Right lobe of liver (tissue), 6 donors: Measurements from ENCODE around the gene ADGRD1. TPM values are rescaled to one million over a fixed set of nuclear protein-coding genes. Genes with fewer than 3 reads are reported as not detected.

Experiments used
- ATAC-seq, 4 donors: fragments of 200-7000 bp; cut with Tn5 transposase; one replicate each; pipeline ENCODE4 v1.9.1; 2020; ENCODE audit warnings: mild to moderate bottlenecking in 4 of 4, moderate library complexity in 4 of 4
- DNase-seq, 3 donors: peaks; one replicate each; pipeline ENCODE4 v3.0.0-alpha.2; 2020
- H3K27ac ChIP-seq, 3 donors: fragments of 200-600 bp; one replicate each; pipeline ENCODE4 v1.8.0; 2022
- H3K27me3 ChIP-seq, 2 donors: fragments of 200-600 bp; one replicate each; pipeline ENCODE4 v1.8.0; 2022
- H3K36me3 ChIP-seq, 4 donors: fragments of 200-600 bp; sonication (generic) in 1 of 4; one replicate each; pipeline versions ENCODE4 v1.5.1 to v1.8.0; 2017 to 2022; ENCODE audit warnings: control low read depth in 1 of 4
- H3K4me1 ChIP-seq, 4 donors: fragments of 200-600 bp; sonication (generic) in 1 of 4; one replicate each; pipeline versions ENCODE4 v1.5.1 to v1.8.0; 2017 to 2022; ENCODE audit warnings: control low read depth in 1 of 4
- H3K4me3 ChIP-seq, 3 donors: fragments of 200-600 bp; one replicate each; pipeline ENCODE4 v1.8.0; 2022
- H3K9me3 ChIP-seq, 4 donors: fragments of 200-600 bp; sonication (generic) in 1 of 4; one replicate each; pipeline versions ENCODE4 v1.5.1 to v1.8.0; 2017 to 2022; ENCODE audit warnings: control low read depth in 1 of 4
- CTCF ChIP-seq, 4 donors: fragments of 200-600 bp in 3 of 4; fragments of 450-650 bp in 1 of 4; IDR thresholded peaks; one replicate each; pipeline versions ENCODE4 v1.5.1 to v1.8.0; 2016 to 2022; ENCODE audit warnings: antibody characterized with exemption in 4 of 4, mild to moderate bottlenecking in 2 of 4
- POLR2A ChIP-seq: fragments of 450-650 bp; IDR thresholded peaks from one replicate; pipeline ENCODE4 v1.6.1; 2017; ENCODE audit warnings: antibody characterized with exemption, mild to moderate bottlenecking
- WGBS: methylation state at CpG from one replicate; pipeline ENCODE4 v1.1.6; 2018; ENCODE audit warnings: low coverage, low lambda C conversion rate; ENCODE audit not compliant: insufficient coverage; ENCODE audit errors: missing lambda C conversion rate; 5-methylcytosine and 5-hydroxymethylcytosine counted together
- intact Hi-C, 2 donors: fragments of 100-400 bp; cut with DNase I; formaldehyde crosslinking; loops; one replicate each; pipeline versions ENCODE4 v1.11.2 to v1.14.1; 2022
- total RNA-seq, 6 experiments: library from RNA; depleted of rRNA in 2 of 6; stranded (reverse); fragments of >200 nt in 2 of 6; fragmentation: NEBNext Ultra II Directional in 3 of 6; extraction: Animal tissue kit (Norgen Biotek cat#: 25700) in 3 of 6; gene quantifications; one replicate each; pipeline versions ENCODE4 v1.1.0 to v1.2.4, GENCODE V29; 2016 to 2023
- donor health status: DM: no; HTN: yes; CAD: no.
- donor health status: DM: no; HTN: no; CAD: no.
- donor health status: DM: no; HTN: no; CAD: no.
- donor health status: DM: no; HTN: yes; CAD: no.
- donor health status: DM: no; HTN: yes; CAD: no.

ADGRD1 gene
- total RNA-seq, 6 experiments from 2014 or later = 4.7 to 17.0 (median 10.9) TPM

DNA sequence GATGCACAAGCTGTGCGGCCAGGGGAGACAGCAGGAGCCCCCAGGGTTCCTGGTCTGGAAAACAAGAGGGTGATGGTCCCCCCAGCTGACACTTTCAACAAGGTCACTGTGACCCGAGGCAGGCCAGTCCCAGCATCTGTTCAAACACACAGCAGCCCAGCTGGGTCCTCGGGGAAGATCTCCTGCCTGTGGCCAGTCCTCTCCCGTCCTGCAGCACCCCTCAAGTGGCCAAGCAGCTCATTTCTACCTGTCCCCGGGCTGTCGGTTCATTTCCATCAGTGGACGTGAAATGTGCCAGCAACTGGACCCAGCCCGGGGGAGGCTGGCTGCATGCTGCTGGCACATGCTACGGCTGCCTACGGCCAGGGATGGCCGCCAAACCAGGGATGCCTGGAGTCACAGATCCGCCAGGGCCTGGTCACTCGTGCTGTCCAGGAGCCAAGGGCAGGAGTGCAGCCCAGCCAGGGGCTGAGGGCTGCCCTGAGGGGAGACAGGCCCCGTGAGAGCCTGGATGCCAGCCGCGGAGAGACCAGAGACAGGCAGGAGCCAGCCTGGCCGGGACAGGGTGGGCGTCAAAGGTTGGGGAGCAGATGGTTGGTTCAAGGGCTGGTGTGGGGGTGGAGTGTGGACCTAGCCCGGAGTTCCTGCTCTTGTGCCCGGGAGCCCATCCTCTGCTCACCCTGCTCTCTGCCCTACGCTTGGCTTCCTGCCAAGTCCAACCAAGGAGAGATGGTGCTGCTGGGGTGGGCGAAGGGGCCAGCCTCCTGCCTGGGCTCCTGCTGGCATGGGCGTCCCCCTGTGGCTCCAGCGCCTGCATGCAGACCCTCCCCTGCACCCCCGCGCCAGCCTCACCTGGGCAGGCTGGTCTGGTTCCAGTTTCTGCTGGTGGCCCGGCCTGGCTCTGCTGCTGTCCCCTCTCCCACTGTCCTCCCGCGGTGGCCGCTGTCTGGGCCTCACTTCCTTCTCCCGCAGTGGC lies 143.8 kb downstream of the ADGRD1 start:
- ATAC-seq = no peak
- no peak overlapping the region for H3K27ac ChIP-seq
- intact Hi-C loops = no loop called here
- H3K9me3 ChIP-seq = no peaks in the 10 kb centered on the region
- no peak for TF ChIP-seq CTCF (IDR thresholded peaks at IDR 0.05)
- no peak for TF ChIP-seq POLR2A
- WGBS = 53% methylated on average over 4 of the region's 31 CpGs
- H3K27me3 ChIP-seq = no peaks in the 10 kb centered on the region
- no peak overlapping the region for H3K4me3 ChIP-seq
- peak; percentile 9 to 47 (median 42) for DNase-seq
- H3K4me1 ChIP-seq = no peaks in the 10 kb centered on the region
- no peaks in the 10 kb centered on the region for H3K36me3 ChIP-seq

GRCh38 chr12:131098178-131098981 lies 144.7 kb downstream of the ADGRD1 start:
- no peak for TF ChIP-seq CTCF (IDR thresholded peaks at IDR 0.05)
- no peak for TF ChIP-seq POLR2A
- ATAC-seq (no peak), DNase-seq (peak; percentile 10 to 25 (median 16))
- WGBS = 78% methylated on average over 11 of the region's 19 CpGs
- intact Hi-C loops = no loop called here
- Histone ChIP-seq H3K27ac (no peak overlapping the region), H3K4me1 (no peaks in the 10 kb centered on the region), H3K27me3 (no peaks in the 10 kb centered on the region), H3K4me3 (no peak overlapping the region), H3K9me3 (no peaks in the 10 kb centered on the region), H3K36me3 (no peaks in the 10 kb centered on the region)

- WGBS = 94% methylated on average over 5 of the region's 5 CpGs
Measured at GRCh38 chr12:131100031-131100674, 146.4 kb downstream of the ADGRD1 start.

More at GRCh38 chr12:131100031-131100674, 146.4 kb downstream of the ADGRD1 start:
- Histone ChIP-seq H3K27ac (no peak overlapping the region), H3K36me3 (no peaks in the 10 kb centered on the region), H3K4me3 (no peak overlapping the region), H3K9me3 (no peaks in the 10 kb centered on the region), H3K4me1 (no peaks in the 10 kb centered on the region), H3K27me3 (no peaks in the 10 kb centered on the region)
- ATAC-seq (no peak), DNase-seq (no peak)
- no peak for TF ChIP-seq POLR2A
- TF ChIP-seq CTCF (IDR thresholded peaks at IDR 0.05) = no peak
- intact Hi-C loops = no loop called here
